Measurements from ENCODE around the gene USP11. TPM values are rescaled to one million over a fixed set of nuclear protein-coding genes. Genes with fewer than 3 reads are reported as not detected.

USP11 gene
- total and polyA plus RNA-seq, 2 of the 8 experiments (the other 6 are each of a cell fraction or from before 2014, with no cell fraction given), result 40.9 to 84.0 TPM

DNA sequence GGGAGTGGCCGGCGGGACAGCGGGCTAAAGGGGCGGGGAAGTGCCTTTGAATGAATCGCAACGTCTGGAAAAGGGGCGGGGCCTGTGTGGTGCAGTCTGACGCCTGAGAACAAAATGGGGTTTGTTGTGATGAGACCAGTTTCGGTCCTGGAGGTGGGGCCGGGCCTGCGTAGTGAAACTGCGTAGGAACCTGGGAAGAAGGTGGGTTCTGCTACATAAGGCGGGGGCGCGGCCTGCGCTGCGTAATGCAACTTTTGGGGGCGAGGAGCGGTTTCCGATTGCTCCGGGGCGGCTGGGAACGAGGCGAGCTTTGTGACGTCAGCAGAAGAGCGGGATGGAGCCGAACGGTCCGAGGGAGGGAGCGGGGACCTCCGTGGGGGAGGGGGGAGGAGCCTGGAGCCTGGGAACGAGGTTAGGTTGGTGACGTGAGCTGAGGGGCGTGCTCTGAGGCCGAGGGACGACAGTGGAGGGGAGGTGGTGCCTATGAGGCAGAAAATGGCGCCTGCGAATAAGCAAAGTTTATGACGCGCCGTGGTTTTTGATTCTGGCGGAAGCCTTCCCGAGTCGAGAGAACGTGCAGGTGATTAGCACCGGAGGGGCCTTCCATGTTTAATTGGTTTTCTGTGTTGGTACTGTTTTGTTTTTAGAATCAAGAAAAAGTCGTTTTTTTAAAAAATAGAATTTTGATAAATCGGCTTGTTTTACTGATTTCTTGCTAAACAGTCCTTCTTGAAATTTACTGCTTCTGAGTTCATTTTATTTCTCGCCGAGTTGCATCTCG lies 714 bp downstream of the USP11 start:
- FAIRE-seq, result no peak
- Histone ChIP-seq H3K4ac (replicated peaks; ENCODE audit: insufficient read length, low read depth, low read length) (no peak overlapping the region), H3K18ac (ENCODE audit: extremely low read depth, low read length) (no peak overlapping the region; the same call in 1 of the 2 replicates), H4K5ac (ENCODE audit: insufficient read length, low read depth, low read length) (peak overlapping the region; percentile 66), H3K14ac (ENCODE audit: insufficient read length) (no peak overlapping the region), H2AK5ac (ENCODE audit: low read depth, low read length) (no peak overlapping the region), H4K20me1 (replicated peaks in 1 of 2; ENCODE audit: control insufficient read depth in 1 of 2, insufficient read depth in 2 of 2, low read length in 2 of 2) (no peaks in the 10 kb centered on the region), H2BK15ac (ENCODE audit: low read length) (no peak overlapping the region), H2BK5ac (ENCODE audit: low read depth, low read length) (peak overlapping the region; percentile 71; the same call in 1 of the 2 replicates), H2BK120ac (replicated peaks; ENCODE audit: low read depth, low read length) (no peak overlapping the region), H2BK12ac (ENCODE audit: low read depth, low read length) (no peak overlapping the region; the same call in 1 of the 2 replicates), H3K23me2 (ENCODE audit: low read depth, low read length) (no peaks in the 10 kb centered on the region), H3K79me2 (ENCODE audit: control insufficient read depth in 1 of 2, insufficient read depth in 2 of 2, low read length in 2 of 2) (peaks cover 0 to 44% of the 10 kb centered on the region in 2 experiments; a peak in 3 of 4 replicates), H3K4me1 (replicated peaks in 1 of 4; ENCODE audit: control insufficient read depth in 3 of 4, insufficient read depth in 4 of 4, low read length in 3 of 4) (peaks cover 0 to 9% (median 5%) of the 10 kb centered on the region in 4 experiments; a peak in 4 of 7 replicates), H3K9me3 (ENCODE audit: insufficient read depth in 2 of 2, low read depth in 1 of 2, low read length in 1 of 2) (no peaks in the 10 kb centered on the region), H3K23ac (ENCODE audit: insufficient read length) (no peak overlapping the region), H3K56ac (replicated peaks; ENCODE audit: insufficient read length, low read depth, low read length) (no peak overlapping the region), H2BK20ac (ENCODE audit: low read length) (no peak overlapping the region), H4K91ac (replicated peaks; ENCODE audit: insufficient read length, low read length) (no peak overlapping the region), H3K36me3 (ENCODE audit: control insufficient read depth in 2 of 4, insufficient read depth in 4 of 4, low read length in 3 of 4) (peaks cover 0 to 7% (median 3%) of the 10 kb centered on the region in 4 experiments; a peak in 5 of 8 replicates), H3K4me3 (ENCODE audit: extremely low read depth in 1 of 4, insufficient read depth in 2 of 4, low read depth in 3 of 4, low read length in 4 of 4) (peak overlapping the region; percentile 63 to 88 (median 72)), H3K4me2 (ENCODE audit: insufficient read depth in 1 of 2, low read depth in 2 of 2, low read length in 2 of 2) (peak overlapping the region; percentile 77 to 82), H3K79me1 (ENCODE audit: low read depth, low read length) (no peaks in the 10 kb centered on the region), H4K8ac (ENCODE audit: extremely low read depth, insufficient read depth, low read length) (peak overlapping the region; percentile 97; the same call in 1 of the 2 replicates), H3K27me3 (replicated peaks in 1 of 4; ENCODE audit: control insufficient read depth in 3 of 4, extremely low read depth in 1 of 4, insufficient read depth in 3 of 4, low read length in 3 of 4) (no peaks in the 10 kb centered on the region), H3K27ac (ENCODE audit: low read depth, low read length) (peak overlapping the region; percentile 95), H2AFZ (ENCODE audit: low read length) (no peak overlapping the region), H3K9ac (replicated peaks in 1 of 4; ENCODE audit: extremely low read depth in 1 of 4, low read depth in 3 of 4, low read length in 3 of 4) (peak overlapping the region; percentile 51 to 94 (median 86))
- DNase-seq (ENCODE audit: low read depth in 1 of 2, low spot score in 2 of 2), result peak; percentile 79 to 82
- POLR2A ChIA-PET (ENCODE audit: partially characterized antibody), result interaction anchor here (0.8 to 3.0 kb wide), 14 partner anchors 9 to 149 kb away, joined by 3 to 16 read pairs (median 4); no protein-coding TSS in a partner anchor
- 1% methylated on average over 27 of the region's 51 CpGs; no CpG with 5 or more reads in 1 of the 2 experiments for WGBS, 2 experiments (ENCODE audit: extremely low coverage in 1 of 2, insufficient coverage in 1 of 2, insufficient read length in 1 of 2, insufficient replicate concordance in 2 of 2, low coverage in 1 of 2, low lambda C conversion rate in 2 of 2, missing lambda C conversion rate in 1 of 2)
- CTCF ChIA-PET (ENCODE audit: partially characterized antibody), result interaction anchor here (1.2 kb wide), 1 partner anchor 151 kb away, joined by 3 read pairs; no protein-coding TSS in a partner anchor
- TF ChIP-seq JUND (IDR thresholded peaks at IDR 0.05; ENCODE audit: low read length) (0 out of 2 replicates have a peak, but pooled peaks have one; percentile 4), TAF1 (IDR thresholded peaks at IDR 0.05; ENCODE audit: low read depth, low read length) (peak; percentile 78), CHD2 (IDR thresholded peaks at IDR 0.05; ENCODE audit: low read length) (no peak), RBBP5 (IDR thresholded peaks at IDR 0.05; ENCODE audit: borderline replicate concordance, low read depth, low read length) (0 out of 2 replicates have a peak, but pooled peaks have one; percentile 52), TAF7 (optimal IDR thresholded peaks at IDR 0.05; ENCODE audit: borderline replicate concordance, low read depth, low read length) (no peak), POLR2A (IDR thresholded peaks at IDR 0.05; ENCODE audit: control extremely low read depth in 1 of 2, low read depth in 2 of 2, low read length in 2 of 2) (peak; percentile 31 to 85), BCL11A (IDR thresholded peaks at IDR 0.05; ENCODE audit: low read depth in 2 of 2, low read length in 2 of 2) (no peak), CBX5 (IDR thresholded peaks at IDR 0.05; ENCODE audit: low read depth, low read length) (no peak), POLR2AphosphoS5 (IDR thresholded peaks at IDR 0.05; ENCODE audit: low read depth, low read length) (peak; percentile 66), RFX5 (IDR thresholded peaks at IDR 0.05; ENCODE audit: borderline replicate concordance, low read depth, low read length) (no peak), CTBP2 (IDR thresholded peaks at IDR 0.05; ENCODE audit: borderline replicate concordance, insufficient read depth, insufficient read length, low read length) (no peak), SP4 (IDR thresholded peaks at IDR 0.05; ENCODE audit: low read length) (no peak), TBP (IDR thresholded peaks at IDR 0.05; ENCODE audit: low read depth, low read length) (peak; percentile 32)

Measured in H1 (cell line).